HG03565 (cell line): ENCODE data around the gene PIBF1.
"Not testable (repeated sequence)": the region's sequence is repeated elsewhere in the genome, so short reads cannot be mapped to it uniquely, and the experiment has no call there.

Source experiments
- ATAC-seq: cut with Tn5 transposase; IDR thresholded peaks from one replicate; pipeline ENCODE4 v1.9.1; 2021; ENCODE audit warnings: mild to moderate bottlenecking, moderate library complexity; ENCODE audit not compliant: unreplicated experiment

PIBF1 gene

GRCh38 chr13:73000027-73000674, 218.2 kb downstream of the PIBF1 start:
- peak; percentile 73 for ATAC-seq

DNA sequence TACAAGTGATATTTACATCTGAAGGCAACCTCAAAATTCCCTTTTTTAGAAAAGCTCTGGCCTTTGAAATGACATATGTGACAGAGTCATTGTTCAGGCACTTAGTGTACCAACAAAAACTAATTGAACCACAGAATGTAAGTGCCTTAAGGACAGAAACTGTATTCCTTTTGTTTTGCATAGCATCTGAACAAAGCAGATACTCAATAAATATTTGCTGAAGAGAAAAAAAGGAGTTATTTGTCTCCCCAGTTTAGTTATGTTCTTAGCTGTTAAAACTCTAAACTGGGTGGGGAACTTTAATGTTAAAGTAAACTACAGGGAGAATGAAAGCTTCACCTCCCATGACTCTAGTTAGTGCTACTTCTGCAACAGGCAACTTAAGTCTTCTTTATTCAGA, 220.0 kb downstream of the PIBF1 start:
- no peak for ATAC-seq

DNA sequence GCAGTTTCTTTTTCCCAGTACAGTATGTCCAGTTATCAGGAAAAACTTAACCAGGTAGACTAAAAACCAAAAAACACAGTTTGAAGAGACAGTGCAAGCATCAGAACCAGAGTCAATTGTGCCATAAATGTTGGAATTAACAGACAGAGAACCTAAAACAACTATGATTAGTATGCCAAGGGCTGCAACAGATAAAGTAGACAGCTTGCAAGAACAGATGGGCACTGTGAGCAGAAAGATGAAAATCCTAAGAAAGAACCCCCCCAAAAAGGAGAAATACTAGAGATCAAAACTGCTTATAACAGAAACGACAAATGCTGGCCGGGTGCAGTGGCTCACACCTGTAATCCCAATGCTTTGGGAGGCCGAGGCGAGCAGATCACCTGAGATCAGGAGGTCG, 229.8 kb downstream of the PIBF1 start:
- no peak for ATAC-seq

- no peak for ATAC-seq
Observed at GRCh38 chr13:73015805-73016204, 233.9 kb downstream of the PIBF1 start.

- ATAC-seq: no peak
Observed at GRCh38 chr13:73018336-73018735, 236.4 kb downstream of the PIBF1 start.

DNA sequence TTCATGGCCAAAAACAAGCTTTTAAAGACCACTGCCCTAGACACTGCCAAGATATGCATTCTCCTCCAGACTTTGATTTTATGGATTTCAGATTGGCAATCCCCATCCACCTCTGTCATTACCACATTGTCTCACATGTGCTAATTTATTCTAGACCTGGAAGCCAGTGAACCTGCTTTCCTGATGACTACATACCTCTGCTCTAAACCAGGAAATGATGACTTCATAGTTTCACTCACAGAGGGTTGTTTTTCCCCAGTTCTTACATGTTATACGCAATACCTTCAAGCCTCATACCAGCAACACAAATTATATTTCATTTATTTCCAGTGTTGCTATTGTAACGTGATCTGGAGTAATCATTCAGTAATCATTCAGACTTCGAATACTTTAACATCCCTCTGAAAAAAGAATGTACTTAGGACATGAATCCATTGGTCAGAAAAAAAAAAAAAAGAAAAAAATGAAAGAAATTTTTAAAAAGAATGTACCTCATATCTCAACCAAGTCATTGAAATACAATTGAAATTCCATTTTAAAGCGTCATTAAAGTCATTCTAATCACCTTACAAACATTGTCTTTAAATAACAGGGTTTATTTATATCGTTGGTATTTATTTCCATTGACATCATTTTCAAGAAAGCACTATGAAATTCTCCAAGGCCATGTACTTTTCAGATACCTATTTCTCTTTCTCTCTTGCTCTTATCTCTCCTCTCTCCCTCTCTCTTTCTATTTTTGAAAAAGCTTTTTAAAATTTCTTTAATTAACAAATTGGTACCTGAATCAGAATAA, 243.5 kb downstream of the PIBF1 start:
- peak; percentile 78 for ATAC-seq

DNA sequence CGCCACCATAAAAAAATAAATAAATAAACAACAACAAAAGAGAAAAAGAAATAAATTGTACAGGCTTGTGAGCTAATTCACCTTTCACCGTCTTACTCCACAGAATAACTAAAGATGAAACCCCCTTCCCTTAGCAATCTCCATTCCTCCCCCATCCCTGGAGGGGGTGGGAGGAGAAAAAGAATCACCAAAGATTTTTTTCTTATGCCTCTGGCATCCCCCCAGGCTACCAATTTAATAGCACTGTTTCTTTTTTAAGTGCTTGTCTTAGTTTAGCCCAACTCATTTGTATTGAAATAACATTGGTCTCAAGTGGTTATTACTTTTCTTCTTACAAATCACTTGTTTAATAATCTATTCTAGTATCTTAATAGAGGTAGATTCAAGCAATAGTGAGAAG, 253.0 kb downstream of the PIBF1 start:
- ATAC-seq: no peak

DNA sequence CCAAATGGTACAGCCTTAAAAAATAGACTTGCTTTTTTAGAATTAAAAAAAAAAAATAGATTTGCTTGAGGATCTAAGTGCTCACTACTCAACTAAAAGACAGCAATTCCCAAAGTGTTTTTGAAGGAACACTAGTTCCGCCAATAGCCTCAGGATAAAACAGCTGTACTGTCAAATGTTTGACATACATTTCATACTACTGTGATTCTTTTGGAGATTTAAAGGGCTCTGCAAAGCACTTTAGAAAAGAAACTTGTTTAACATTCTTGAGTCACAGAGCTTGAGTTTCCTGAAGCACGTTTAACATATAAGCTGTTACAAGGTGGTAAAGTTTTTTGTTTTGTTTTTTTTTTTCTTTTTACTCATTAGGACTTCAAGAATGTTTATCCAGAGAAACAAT, 253.7 kb downstream of the PIBF1 start:
- ATAC-seq: no peak

DNA sequence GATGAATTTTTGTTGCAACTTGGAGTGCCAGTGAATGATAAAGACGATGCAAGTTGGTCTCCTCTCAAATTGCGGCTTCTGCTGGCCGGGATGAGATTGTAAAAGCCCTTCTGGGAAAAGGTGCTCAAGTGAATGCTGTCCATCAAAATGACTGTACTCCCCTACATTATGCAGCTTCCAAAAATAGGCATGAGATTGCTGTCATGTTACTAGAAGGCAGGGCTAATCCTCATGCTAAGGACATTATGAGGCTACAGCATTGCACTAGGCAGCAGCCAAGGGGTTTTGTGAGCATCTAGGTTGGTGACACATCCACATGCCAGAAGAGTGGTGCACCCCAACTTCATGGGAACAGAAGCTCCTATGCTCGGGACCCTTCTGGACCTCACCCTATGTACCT, 254.6 kb downstream of the PIBF1 start:
- ATAC-seq: no peak

GRCh38 chr13:73038064-73038463, 256.1 kb downstream of the PIBF1 start:
- ATAC-seq: no peak

DNA sequence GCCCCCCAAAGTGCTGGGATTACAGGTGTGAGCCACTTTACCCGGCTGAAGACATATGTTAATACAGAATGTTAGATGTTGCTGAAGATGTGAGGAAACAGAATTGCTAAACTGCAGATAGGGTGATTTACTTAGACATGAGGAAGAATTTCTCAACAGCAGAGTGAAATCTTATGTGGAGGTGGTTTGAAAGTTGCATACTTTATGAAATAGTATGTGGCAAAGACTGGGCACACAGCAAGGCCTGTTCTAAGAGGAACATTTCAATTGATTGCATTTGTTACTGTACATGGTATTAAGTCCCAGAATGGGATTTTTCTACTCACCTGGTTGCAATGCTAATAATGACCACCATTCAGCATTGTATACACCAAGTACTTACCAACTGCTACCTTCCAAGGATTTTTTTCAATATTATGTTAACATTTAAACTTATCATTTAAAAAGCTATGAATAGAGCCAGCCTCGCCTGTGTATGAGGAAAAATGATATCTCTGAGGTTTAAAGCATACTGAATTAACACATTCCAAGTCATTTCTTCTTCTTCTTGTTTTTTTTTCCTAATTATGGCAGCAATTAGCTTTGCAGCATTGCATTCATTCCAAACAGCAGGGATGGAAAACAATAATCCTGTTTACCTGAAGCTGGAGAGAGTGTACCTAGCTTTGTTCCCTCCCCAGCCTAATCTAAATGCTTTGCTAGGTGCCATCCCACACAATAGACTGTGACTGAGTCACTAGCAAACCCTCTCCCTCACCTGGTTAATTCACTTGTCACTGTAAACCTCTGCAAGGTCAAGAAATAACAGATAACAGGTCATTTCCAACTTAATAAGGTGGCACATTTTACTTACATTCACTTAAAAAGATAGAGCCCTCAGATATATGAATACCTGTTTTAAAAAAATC, 257.5 kb downstream of the PIBF1 start:
- ATAC-seq: no peak

- ATAC-seq: no peak
Observed at GRCh38 chr13:73040484-73040883, 258.6 kb downstream of the PIBF1 start.

DNA sequence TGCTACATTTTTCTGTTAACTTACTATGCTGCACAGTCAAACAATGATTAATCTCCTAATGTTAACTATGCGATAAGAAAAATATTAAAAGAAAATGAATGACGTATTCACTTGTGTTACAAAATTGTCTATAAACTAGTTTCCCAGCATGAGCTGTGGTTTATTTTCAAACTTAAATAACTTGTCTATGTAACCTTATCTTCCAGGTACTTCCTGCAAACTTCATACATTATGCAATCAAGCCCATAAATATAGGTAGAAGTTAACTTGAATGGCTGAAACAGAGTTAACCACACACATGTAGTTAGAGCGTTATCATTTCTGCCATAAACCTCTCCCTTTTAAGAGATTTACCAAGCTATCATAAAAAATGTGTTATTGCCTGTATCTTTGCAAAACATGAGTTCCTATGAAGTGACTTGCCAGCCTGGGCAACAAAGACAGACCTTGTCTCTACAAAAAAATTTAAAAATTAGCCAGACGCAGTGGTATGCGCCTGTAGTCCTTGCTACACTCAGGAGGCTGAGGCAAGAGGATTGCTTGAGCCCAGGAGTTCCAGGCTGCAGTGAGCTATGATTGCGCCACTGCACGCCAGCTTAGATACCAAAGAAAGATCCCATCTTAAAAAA, 259.1 kb downstream of the PIBF1 start:
- no peak for ATAC-seq

DNA sequence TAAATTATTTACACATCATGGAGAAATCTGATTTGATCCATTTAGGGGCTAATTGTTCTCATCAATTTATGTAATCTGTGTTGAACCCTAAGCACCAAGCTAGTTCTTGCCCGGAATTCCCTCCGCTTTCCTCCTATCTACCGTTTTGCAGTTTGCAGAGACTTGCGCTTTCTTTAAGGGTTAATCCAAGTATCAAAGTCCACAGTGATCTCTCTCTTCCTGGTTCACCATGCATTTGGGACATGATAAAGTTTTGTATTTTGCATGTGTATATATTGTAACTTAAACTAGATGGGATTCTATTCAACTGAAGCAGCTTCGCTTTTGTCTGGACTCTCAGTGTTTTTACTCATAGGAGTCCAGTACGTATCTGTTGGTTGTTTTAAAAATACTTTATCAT, 263.1 kb downstream of the PIBF1 start:
- ATAC-seq: no peak

GRCh38 chr13:73048615-73049014, 266.7 kb downstream of the PIBF1 start:
- not testable (repeated sequence) for ATAC-seq

DNA sequence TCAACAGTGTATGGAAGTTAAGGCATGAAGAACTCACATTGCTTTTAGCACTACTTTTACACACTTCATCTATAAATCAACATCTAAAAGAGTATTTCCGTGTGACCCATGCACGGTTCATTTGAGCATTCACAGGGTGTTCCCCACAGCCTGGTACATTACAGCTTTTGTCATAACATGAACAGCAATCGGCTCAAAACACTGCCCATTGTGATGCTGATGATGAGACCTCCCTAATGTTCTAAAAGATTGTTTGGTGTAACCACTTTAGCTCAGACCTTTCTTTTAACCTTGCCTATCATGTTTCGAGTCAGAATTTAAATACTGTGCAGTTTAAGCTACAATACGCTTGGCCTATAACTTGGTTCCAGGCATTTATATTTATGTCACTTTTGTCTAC, 272.8 kb downstream of the PIBF1 start:
- ATAC-seq: no peak

DNA sequence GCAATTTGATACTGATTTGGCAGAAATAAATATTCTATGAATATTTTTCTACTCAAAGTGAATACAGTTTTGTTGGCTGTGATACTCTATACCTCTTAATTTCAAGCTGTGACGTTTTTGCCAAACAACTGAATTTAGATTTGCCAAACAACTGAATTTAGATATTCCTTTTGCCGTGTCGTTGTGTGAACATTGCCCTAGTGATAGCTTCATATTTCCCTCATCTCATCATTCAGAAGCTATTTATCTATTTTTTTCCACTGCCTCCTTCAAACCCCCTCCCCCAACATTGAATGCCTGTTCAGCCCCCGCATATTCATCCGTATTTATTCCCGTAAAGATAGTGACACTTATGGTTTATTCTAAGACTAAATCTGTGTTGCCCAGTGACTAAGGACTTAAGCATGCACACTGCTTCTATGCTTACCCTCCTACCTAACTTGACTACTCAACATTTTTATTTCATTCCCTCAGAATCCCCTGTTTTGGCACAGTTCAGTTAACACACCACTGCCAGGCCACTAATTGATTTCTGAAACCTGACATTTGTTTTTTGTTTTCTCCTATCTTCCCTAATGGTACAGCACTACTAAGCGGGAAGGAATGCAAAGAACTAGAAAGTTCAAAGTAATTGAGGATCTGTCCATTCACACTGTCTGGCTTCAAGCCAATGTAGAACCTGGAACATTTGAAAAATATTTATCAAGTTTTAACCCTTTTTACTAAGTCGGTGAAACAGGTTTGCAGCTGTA, 274.1 kb downstream of the PIBF1 start:
- no peak for ATAC-seq

DNA sequence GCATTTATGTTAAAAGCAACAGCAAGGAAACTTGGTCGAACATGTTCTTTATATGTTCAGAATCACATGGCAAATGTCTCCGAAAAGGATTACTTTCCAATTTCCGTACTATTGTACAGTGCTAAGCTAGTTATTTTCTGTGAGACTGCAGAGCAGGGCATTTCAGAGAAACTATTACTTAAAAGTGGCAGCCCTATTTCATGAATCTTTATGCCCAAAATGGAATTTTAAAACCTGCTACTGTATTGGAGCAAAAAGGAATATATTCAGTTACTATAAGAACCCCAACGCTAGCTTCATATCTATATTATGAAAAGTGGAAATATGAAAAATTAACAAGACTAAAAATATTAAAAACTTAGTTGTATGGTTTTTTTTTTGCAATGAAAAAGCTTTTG, 274.6 kb downstream of the PIBF1 start:
- ATAC-seq: no peak

DNA sequence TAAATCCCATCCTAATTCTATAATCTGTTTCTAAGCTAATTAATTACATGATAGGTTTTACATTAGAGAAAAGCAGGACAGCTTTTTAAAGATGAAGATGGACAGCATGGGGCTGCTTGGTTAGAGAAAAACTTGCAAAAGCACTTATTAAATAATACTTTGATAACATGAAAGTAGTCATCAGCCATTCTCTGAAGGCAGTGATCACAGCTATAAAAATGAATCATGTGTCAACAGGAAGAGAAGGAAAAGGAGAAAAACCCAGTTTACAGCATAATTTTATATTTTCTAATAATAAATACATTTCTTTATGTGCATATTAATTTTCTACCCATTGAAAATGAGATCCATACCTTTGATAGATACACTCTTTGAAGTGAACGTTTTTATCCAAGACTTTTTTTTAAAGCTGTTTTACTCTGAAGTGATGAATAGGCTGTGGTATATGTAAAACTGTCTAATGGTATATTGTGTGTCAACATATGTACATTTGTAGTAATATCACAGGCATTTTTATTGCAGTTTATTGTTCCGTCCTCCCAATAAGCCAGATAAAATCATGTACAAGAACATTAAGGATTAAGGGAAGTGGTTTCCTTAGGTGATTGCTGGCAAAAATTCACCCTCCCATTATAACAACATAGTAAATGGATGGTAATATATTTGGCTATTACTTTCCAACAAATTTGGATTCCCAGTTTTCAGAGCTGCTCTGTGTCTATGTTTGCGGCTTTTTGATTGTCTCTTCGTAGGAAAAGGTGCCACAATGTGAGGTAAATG, 275.5 kb downstream of the PIBF1 start:
- ATAC-seq: no peak

GRCh38 chr13:73058064-73058313, 276.1 kb downstream of the PIBF1 start:
- no peak for ATAC-seq
